ENCODE results near the gene PTPN3.
A peak's percentile ranks its signal among the peaks of the same experiment; 100 is the strongest.
"Not testable (repeated sequence)": the region's sequence is repeated elsewhere in the genome, so short reads cannot be mapped to it uniquely, and the experiment has no call there.

Gene PTPN3

GRCh38 chr9:109385499-109385898, 112.6 kb downstream of the PTPN3 start:
- DNase-seq: no peak

GRCh38 chr9:109383947-109384346, 114.2 kb downstream of the PTPN3 start:
- no peak for DNase-seq

- DNase-seq: no peak
These were observed 114.8 kb downstream of the PTPN3 start for GRCh38 chr9:109383356-109383755.

- no peak for DNase-seq
These were observed 115.5 kb downstream of the PTPN3 start for GRCh38 chr9:109382585-109382984.

- no peak for DNase-seq
These were observed 115.9 kb downstream of the PTPN3 start for GRCh38 chr9:109382182-109382581.

GRCh38 chr9:109381011-109381729, 116.9 kb downstream of the PTPN3 start:
- DNase-seq: no peak

GRCh38 chr9:109379513-109379912, 118.6 kb downstream of the PTPN3 start:
- no peak for DNase-seq

GRCh38 chr9:109378316-109378715, 119.8 kb downstream of the PTPN3 start:
- DNase-seq: no peak

GRCh38 chr9:109372246-109372645, 125.9 kb downstream of the PTPN3 start:
- DNase-seq: no peak

GRCh38 chr9:109371374-109371773, 126.7 kb downstream of the PTPN3 start:
- no peak for DNase-seq

GRCh38 chr9:109369285-109369684, 128.8 kb downstream of the PTPN3 start:
- no peak for DNase-seq

- DNase-seq: no peak
These were observed 137.3 kb downstream of the PTPN3 start for GRCh38 chr9:109360771-109361170.

- DNase-seq: not testable (repeated sequence)
These were observed 139.0 kb downstream of the PTPN3 start for GRCh38 chr9:109358968-109359603.

GRCh38 chr9:109355564-109356297, 142.4 kb downstream of the PTPN3 start:
- peak; percentile 12 for DNase-seq

GRCh38 chr9:109354190-109354589, 143.9 kb downstream of the PTPN3 start:
- DNase-seq: no peak

GRCh38 chr9:109351032-109351431, 147.1 kb downstream of the PTPN3 start:
- DNase-seq: no peak

- no peak for DNase-seq
These were observed 148.7 kb downstream of the PTPN3 start for GRCh38 chr9:109349421-109349846.

GRCh38 chr9:109346904-109347303, 151.2 kb downstream of the PTPN3 start:
- DNase-seq: no peak

GRCh38 chr9:109344866-109345265, 153.2 kb downstream of the PTPN3 start:
- no peak for DNase-seq

- no peak for DNase-seq
These were observed 155.2 kb downstream of the PTPN3 start for GRCh38 chr9:109342878-109343277.

- no peak for DNase-seq
These were observed 156.5 kb downstream of the PTPN3 start for GRCh38 chr9:109341561-109341960.

- DNase-seq: not testable (repeated sequence)
These were observed 157.1 kb downstream of the PTPN3 start for GRCh38 chr9:109340979-109341378.

- DNase-seq: no peak
These were observed 161.7 kb downstream of the PTPN3 start for GRCh38 chr9:109336409-109336808.

- DNase-seq: no peak
These were observed 162.2 kb downstream of the PTPN3 start for GRCh38 chr9:109335929-109336328.
